Right renal cortex interstitium (tissue), 3 donors: ENCODE results near the gene HAVCR2. TPM values are rescaled to one million over a fixed set of nuclear protein-coding genes. Genes with fewer than 3 reads are reported as not detected.

ENCODE experiments used
- DNase-seq, 3 donors: peaks; one replicate each; pipeline ENCODE4 v3.0.0-alpha.2; 2013; ENCODE audit warnings: low read depth in 3 of 3, low spot score in 2 of 3
- polyA plus RNA-seq, 3 donors: library from polyadenylated mRNA; unstranded; fragments of 120-200 nt; gene quantifications; one replicate each; pipeline ENCODE4 v1.2.1, GENCODE V29; 2013; ENCODE audit not compliant: insufficient read length in 3 of 3

Gene HAVCR2
- polyA plus RNA-seq, result 10 to 100 TPM in 2 of 3 donors, 1 to 10 TPM in 1; 8.0 to 12.1 (median 10.5) TPM

DNA sequence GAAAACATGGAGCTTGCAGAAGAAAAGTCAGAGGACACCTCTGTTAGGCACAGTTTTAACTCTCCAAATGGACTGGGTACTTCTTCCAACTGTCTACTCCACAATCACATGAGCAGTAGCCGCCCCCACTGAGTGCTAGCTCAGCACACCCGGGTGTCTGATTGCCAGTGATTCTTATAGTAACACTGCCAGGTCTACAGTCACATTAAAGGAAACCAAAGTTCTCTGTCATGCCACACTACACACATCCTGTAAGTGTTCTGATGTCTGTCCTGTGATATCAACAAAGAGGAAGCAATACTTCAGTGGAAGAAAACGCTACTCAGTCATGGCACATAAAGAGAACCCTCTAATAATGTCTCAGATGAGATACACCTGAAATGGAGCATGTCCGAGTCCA is at the start of gene HAVCR2:
HAVCR2 (minus strand) TSS at position 69 of the 400 bp plus-strand sequence; CDS start at position 8, 61 bp downstream.
- no peak for DNase-seq

DNA sequence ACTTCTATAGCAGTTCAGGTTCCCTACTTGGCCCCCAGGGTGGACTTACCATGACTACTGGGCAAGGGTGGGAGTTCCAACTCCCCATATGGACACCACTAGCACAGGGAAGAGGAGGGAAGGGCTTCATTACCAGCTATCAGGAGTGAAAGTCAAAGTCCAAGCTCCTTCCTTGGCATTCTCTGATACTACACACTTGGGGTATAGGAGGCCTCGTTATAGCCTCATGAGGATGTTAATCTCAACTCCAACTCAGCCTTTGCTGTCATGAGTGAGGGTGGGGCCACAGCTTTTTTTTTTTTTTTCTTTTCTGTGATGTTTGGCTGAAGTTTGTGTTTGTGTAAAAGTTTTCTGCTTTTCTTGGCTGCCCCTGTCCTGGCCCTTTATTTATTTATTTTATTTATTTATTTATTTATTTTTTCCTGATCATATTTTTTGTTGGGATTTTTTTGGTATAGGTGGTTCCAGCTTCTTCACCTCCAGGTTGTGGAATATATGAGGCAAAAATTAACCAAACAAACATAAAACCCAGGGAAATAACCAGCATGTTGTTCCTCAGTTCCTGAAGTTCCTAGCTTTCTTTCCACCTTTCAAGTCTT is 48.5 kb upstream of the HAVCR2 start:
- DNase-seq, result no peak

DNA sequence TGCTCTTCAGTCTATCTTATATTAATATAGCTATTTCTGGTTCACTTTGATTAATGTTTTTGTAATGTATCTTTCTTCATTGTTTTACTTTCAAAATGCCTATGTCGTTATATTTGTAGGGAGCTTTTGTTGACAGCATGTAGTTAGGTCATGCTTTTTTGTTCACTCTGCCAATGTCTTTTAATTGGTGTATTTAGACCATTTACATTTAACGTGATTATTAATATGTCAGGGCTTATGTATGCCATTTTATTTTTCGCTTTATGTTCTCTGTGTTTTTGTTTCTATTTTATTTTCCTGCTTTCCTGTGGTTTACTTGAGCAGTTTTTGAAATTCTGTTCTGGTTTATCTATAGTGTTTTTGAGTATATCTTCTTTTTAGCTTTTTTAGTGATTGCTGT is 46.5 kb upstream of the HAVCR2 start:
- DNase-seq, result no peak

DNA sequence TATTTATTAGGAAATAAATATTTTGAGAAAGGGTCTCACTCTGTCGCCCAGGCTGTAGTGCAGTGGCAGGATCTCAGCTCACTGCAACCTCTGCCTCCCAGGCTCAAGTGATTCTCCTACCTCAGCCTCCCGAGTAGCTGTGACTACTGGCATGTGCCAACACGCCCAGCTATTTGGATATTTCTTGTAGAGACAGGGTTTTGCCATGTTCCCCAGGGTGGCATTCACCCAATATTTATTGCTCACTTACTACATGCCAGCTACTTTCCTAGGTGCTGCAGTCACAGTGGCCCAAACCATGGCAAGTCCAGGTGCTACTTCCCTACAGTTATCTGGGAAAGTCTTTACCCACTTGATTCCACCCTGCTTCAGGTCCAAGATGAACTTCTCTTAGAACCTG is 42.2 kb upstream of the HAVCR2 start:
- no peak for DNase-seq

DNA sequence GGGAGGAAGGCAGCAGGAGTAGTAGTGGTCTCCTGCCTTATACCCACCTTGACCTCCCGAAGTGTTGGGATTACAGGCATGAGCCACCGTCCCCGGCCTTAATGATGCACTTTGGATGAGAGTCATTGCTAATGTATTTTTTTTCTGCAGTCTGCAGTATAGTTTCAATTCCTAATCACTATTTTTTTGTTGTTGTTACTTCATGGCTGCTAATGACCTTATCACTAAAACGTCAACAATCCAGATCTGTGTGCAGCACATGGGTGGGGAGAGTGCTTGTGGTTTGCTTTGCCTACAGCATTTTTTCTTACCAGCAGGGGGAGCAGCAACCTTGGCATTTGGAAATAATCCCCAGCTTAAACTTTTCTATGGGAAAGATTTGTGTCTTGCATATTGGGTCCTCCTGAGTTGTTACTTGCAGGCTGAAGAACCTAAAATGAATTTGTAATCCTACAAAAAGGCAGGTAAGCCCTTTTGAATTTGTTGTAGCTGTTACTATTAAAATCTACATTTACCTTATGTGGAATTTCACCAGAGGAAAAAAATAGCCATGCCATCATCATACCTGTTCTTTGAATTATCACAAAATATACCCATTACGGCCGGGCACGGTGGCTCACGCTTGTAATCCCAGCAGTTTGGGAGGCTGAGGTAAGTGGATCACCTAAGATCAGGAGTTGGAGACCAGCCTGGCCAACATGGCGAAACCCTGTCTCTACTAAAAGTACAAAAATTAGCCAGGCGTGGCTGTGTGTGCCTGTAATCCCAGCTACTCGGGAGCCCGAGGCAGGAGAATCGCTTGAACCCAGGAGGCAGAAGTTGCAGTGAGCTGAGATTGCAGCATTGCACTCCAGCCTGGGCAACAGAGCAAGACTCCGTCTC is 40.1 kb upstream of the HAVCR2 start:
- DNase-seq, result peak; percentile 59 to 69 (median 61)

DNA sequence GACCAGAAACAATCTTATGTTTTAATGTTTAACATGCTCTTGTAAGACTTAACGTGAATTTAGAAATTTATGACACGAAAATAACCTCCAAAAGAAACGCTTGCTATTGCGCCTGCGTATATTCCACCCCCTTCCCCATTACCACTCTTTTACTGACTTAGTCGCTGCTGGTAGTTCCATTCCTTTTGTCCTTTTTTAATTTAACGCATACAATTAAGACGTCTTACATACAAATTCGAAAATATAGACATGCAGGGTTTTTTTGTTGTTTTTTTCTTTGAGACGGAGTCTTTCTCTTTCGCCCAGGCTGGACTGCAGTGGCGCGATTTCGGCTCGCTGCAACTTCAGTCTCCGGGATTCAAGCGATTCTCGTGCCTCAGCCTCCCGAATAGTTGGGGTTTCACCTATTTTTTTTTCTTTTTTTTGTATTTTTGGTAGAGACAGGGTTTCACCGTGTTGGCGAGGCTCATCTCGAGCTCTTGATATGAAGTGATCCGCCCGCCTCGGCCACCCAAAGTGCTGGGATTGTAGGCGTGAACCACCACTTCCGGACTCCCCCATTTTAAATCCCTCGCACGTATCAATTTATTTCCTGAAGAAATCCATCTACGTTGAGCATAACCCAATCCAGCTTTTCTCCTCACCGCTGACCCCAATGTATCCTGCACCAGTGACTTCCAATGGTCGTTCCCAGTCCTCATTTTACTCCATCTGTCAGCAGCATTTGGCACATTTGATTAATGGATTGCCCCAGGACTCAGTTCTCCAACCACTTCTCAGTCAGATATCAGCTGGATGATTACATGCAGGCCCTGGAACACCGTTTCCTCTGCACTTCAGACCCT is 34.5 kb upstream of the HAVCR2 start:
- DNase-seq, result peak; percentile 7 to 60 (median 25)

DNA sequence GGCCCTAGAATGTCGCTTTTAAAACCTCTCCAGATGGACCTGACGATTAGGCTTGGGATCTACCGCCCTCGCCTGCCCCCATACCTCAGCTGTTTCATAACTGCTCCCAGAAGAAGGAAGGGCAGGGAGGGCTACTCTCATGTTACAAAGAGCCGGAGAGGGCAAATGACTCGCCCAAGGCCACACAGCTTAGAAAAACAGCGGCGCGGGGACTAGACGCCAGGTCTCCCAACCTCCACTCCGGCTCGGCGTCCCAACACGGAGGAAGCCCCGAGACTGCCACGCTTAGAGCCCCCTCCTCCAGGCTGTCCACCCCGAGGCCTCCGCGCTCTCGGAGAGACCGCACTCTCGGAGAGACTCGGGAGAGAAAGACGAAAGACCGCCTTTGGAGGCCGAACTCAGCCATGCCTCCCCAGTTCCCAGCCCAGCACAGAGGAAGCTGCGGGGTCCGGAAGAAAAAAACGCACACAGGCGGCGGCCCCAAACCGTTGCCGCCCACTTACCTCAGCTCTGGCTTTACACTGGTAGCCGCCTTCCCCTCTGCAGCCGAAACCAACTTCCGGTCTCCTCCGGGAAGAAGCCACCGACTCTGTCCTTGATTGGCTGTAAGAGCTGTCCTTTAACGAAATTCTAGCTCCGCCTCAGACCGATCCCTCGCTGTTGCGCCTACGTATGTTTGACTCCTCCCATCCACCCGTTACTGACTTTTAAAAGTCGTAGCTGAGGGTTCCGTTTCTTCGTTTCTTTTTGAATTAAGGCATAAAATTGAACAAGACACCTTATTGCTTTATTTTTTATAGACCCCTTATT is 33.7 kb upstream of the HAVCR2 start, which contains the start of gene MED7:
MED7 (minus strand) TSS at position 549 of the 810 bp plus-strand sequence. CDS start 3,434 bp downstream, outside the sequence.
- DNase-seq, result peak; percentile 98 to 99 (median 99)

DNA sequence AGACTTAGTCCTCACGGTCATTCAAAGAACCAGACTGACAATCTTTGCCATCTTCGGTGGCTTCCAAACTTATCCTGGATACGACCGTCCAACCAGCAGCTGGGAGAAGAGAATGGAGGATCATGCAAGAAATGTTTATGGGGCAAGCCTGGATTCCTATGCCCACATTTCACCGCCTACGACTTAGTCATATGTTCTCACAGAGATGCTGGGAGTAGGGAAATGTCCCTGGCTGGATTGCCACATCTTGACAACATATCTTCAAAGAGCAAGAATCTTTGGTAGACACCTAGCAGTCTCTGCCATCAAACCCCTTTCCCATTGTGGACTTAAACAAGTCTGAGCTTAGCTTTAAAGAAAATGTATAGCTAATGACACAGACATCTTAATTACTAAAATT is 28.8 kb upstream of the HAVCR2 start:
- DNase-seq, result no peak

DNA sequence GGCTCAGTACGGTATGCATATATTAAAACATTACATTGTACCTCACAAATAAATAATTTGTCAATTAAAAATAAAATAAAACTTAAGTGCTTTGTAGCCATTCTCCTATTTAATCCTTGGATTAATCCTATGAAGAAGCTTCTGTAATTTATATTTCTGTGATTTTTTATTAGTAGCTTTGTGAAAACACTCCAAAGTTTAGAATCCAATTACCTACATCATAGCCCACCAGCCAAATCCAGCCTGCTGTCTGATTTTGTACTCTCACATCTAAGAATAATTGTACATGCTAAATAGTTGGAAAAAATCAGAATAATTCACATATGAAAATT is 23.4 kb upstream of the HAVCR2 start:
- no peak for DNase-seq

DNA sequence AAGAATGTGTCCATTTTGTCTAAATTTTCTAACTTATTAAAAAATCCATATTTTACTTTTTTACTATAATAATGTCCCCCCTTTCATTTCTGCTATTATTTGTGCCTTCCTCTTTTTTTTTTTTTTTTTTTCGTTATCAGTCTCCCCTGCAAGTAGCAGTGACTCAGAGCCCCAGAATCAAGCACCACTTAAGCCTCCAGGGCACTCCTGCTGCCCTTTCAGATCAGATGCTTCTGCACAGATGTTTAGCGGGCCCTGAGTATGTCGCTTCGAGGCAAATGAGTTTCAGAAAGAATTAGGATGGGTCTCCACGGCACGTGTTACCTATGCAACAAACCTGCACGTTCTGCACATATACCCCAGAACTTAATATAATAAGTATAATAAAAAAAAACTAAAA is 22.1 kb upstream of the HAVCR2 start:
- no peak for DNase-seq

DNA sequence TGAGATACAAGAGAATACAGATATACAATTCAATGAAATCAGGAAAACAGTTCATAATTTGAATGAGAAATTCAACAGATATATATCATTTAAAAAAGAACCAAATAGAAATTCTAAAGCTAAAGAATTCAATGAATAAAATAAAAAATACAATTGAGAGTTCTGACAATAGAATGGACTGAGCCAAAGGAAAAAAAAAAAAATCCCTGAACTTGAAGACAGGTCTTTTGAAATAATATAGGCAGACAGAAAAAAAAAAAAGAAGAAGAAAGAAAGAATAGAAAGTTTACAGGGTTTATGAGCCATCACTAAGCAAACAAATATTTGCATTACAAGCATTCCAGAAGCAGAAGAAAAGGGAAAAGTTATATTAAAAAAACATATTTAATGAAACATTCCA is 12.9 kb upstream of the HAVCR2 start:
- no peak for DNase-seq

DNA sequence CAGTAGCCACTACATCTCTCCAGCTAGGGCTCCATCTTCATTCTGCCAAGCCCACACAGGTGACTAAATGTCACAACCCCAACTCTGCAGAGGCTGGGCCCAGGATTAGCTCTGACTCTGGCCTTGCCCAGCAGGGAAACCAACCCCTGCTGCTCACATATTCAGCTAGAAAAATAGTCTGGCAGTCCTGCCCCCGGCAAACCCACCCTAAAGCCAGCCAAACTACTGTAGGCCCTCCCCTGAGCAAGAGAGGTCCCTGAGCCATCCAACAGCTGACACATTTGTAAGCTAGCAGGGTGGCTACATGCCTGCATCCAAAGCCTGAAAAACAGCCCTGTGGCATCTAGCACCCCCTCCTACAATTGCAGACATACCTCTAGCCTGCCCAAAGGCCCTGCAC is 11.3 kb upstream of the HAVCR2 start:
- DNase-seq, result no peak

DNA sequence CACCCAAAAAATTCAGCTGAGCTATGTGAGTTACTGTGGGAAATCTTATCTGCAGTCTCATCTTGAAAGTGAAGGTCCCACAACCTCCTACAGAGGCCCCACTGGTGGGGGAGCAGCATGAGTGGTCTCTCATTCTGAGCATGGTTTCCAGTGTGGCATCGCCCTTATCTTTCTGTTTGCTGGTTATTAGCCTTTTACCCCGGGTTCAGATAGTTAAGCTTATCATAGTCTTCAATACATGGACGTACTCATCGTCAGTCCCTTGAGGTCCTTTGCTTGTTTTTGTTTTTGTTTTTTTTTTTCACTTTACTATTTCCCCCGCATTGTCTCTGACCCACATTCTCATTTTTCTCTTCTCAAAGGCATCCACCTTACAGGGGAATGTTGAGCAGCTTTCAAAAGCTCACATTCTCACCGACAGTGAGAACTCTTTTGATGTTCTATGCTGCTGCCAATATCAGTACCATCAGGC is 7.7 kb upstream of the HAVCR2 start:
- DNase-seq, result no peak

DNA sequence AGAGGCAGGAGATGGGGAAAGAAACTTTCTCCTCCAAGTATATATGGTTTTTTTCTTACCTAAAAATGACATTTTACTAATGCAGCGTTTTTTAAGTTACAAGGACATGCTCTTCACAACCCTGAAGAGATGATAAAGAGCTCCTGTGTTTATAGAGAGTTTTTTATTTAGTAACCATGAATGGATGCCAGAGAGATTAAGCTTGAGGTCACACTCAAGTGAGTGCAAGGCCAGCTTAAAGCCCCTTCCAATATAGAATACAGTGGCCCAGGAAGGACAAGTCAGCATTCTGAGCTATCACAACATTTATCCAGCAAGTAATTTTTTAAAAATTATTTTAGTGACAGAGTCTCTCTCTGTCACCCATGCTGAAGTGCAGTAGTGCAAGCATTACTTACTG is 6.7 kb upstream of the HAVCR2 start:
- no peak for DNase-seq

DNA sequence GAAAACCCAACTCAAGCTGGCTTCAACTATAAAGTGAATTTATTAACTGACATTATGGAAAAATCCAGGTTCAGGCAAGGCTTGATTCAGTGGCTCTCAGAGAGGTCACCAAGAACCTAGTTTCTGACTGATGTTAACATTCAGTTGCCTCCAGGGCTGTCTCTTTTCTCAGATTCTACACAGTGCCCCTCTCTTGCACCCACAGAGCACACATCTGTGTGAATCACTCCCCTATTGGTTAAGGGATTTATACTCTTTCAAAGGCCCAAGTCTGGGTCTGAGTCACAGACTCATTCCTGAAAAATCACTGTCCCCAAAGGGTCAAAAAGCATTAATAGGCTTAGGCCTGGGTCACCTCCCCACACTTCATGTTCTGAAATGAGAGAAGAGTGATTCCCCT is 6.2 kb upstream of the HAVCR2 start:
- no peak for DNase-seq

DNA sequence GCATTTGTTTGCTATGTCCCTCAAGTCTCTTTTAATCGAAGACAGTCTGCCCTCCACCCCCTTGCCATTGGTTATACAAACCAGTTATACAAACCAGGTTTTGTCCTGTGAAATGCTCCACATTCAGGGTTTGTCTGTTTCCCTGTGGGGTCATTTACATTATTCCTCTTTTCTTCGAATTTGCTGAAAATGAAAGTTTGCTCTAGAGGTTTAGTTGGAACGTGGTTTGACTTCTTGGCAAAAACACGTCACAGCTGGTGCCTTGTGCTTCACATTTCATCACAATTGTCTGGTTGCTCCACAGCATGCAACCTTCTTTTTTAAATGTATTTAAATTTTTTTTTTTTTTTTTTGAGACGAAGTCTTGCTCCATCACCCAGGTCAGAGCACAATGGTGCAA is 4.2 kb upstream of the HAVCR2 start:
- DNase-seq, result no peak

DNA sequence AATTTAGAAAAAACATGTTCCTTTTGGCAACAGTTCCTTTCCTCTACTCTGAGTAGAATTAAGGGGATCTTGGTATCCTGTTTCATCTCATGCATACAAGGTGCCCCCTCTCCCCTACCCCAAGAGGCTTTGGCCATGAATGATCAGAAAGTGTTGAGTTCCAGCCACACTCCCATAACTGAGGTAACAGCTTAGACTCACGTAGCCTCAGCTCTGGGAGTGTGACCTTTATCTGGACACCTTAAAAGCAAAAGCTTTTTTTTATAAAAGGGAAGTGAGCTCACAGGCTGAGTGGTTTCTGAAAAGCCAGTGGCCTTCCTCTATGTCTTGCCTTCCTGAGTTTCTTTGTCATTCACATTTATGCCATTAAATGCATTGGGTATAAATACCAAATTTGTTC is 900 bp upstream of the HAVCR2 start:
- no peak for DNase-seq

DNA sequence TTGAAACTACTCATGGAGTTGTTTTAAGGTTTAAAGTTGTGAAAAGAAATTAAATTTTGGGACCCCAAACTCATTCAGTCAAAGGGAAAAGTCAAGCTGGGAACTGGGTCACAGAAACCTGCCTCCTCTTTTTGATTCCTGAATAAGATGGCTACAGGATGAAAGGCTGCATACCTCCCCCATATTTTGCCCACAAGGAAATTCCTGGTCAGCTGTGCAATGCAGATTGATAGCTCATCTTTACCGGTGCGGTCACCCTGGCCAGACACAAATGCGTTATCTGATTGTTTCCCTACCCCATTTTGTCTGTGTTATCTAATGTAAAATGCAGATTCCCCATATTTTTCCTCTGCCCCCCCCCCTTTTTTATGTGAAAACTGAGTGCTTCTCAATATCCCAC is 1.3 kb downstream of the HAVCR2 start:
- no peak for DNase-seq

DNA sequence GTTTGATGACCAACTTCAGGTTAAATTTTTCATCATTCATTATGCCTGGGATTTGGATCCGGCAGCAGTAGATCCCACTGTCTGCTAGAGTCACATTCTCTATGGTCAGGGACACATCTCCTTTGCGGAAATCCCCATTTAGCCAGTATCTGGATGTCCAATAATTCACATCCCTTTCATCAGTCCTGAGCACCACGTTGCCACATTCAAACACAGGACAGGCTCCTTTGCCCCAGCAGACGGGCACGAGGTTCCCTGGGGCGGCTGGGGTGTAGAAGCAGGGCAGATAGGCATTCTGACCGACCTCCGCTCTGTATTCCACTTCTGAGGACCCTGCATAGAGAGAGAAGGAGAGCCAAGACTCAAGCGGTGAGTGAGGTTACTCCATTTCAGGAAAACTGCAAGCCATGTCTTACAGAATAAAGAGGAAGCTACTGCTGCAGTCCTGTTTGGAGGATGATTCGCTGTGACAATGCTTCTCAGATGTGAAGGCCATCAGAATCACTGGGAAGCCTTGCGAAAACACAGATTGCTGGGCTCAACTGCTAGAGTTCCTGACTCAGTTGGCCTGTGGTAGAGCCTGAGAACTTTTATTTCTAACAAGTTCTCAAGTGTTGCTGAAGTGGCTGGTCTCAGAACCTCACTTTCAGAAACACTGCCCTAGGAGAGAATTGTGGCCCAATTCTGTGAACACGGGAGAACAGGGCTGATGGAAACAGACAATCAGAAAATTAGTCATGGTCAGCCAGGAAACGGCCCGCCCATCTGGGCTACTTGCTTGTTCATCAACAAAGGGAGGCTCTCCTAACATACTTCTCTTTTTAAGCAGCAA is 2.0 kb downstream of the HAVCR2 start:
- DNase-seq, result no peak
